Right cardiac atrium (tissue), 5 donors: ENCODE data around the gene DAPK1. TPM values are rescaled to one million over a fixed set of nuclear protein-coding genes. Genes with fewer than 3 reads are reported as not detected.

Source experiments
- ATAC-seq, 2 donors: fragments of 200-7000 bp; cut with Tn5 transposase; one replicate each; pipeline versions ENCODE4 v1.8.0 to v1.9.1; 2020; ENCODE audit warnings: moderate library complexity in 2 of 2, mild to moderate bottlenecking in 1 of 2
- DNase-seq, 3 donors: peaks; one replicate each; pipeline ENCODE4 v3.0.0-alpha.2; 2020
- H3K27ac ChIP-seq: one replicate; pipeline ENCODE4 v1.5.1; 2013; ENCODE audit warnings: mild to moderate bottlenecking, low read length, control low read depth, moderate library complexity
- H3K27me3 ChIP-seq: one replicate; pipeline ENCODE4 v1.6.1; 2013; ENCODE audit not compliant: control insufficient read depth, insufficient read depth
- H3K4me1 ChIP-seq: one replicate; pipeline ENCODE4 v1.6.1; 2013; ENCODE audit warnings: low read length; ENCODE audit not compliant: control insufficient read depth, insufficient read depth
- H3K4me3 ChIP-seq: one replicate; pipeline ENCODE4 v1.5.1; 2013; ENCODE audit warnings: low read length, control low read depth
- H3K9me3 ChIP-seq: one replicate; pipeline ENCODE4 v1.6.1; 2013; ENCODE audit warnings: low read length; ENCODE audit not compliant: control insufficient read depth
- WGBS: extraction: QIAGEN DNeasy Blood & Tissue Kit; methylation state at CpG from one replicate; pipeline ENCODE4 v1.1.7; 2013; 5-methylcytosine and 5-hydroxymethylcytosine counted together
- intact Hi-C, 4 donors: fragments of 100-400 bp; cut with DNase I; formaldehyde crosslinking; loops; one replicate each; pipeline versions ENCODE4 v1.11.0 to v1.14.0; 2022 to 2023
- polyA plus RNA-seq: library from polyadenylated mRNA; stranded (reverse); fragments of 200-250 nt; gene quantifications from one replicate; pipeline ENCODE4 v1.2.3, GENCODE V29; 2013
- total RNA-seq, 4 donors: library from RNA; stranded (reverse); fragmentation: NEBNext Ultra II Directional; extraction: Animal tissue kit (Norgen Biotek cat#: 25700); gene quantifications; one replicate each; pipeline ENCODE4 v1.2.1, GENCODE V29; 2021
- donor health status: healthy with polysubstance abuse.
- donor health status: DM: no; HTN: yes; CAD: no.
- donor health status: DM: no; HTN: no; CAD: no.
- donor health status: DM: no; HTN: yes; CAD: no; lungs with severe emphysema.
- donor health status: DM: yes; HTN: yes; CAD: no.

Gene DAPK1
- total and polyA plus RNA-seq, 5 donors, result 5.2 to 20.1 (median 18.5) TPM

- no peak for ATAC-seq
- Histone ChIP-seq H3K27ac (no peak overlapping the region), H3K27me3 (no peaks in the 10 kb centered on the region), H3K9me3 (no peaks in the 10 kb centered on the region), H3K4me3 (no peak overlapping the region), H3K4me1 (no peaks in the 10 kb centered on the region)
- peak in 1 of 3 donors; percentile 16 for DNase-seq
- 80% methylated on average over 9 of the region's 9 CpGs for WGBS
- intact Hi-C loops, result no loop called here
Observed at GRCh38 chr9:87671925-87672324, 174.3 kb downstream of the DAPK1 start.

- WGBS, result 94% methylated on average over 8 of the region's 8 CpGs
- DNase-seq, result no peak
- ATAC-seq, result no peak
- Histone ChIP-seq H3K27me3 (no peaks in the 10 kb centered on the region), H3K9me3 (no peaks in the 10 kb centered on the region), H3K27ac (no peak overlapping the region), H3K4me3 (no peak overlapping the region), H3K4me1 (no peaks in the 10 kb centered on the region)
- intact Hi-C loops, result no loop called here
Observed at GRCh38 chr9:87672586-87672985, 174.9 kb downstream of the DAPK1 start.

DNA sequence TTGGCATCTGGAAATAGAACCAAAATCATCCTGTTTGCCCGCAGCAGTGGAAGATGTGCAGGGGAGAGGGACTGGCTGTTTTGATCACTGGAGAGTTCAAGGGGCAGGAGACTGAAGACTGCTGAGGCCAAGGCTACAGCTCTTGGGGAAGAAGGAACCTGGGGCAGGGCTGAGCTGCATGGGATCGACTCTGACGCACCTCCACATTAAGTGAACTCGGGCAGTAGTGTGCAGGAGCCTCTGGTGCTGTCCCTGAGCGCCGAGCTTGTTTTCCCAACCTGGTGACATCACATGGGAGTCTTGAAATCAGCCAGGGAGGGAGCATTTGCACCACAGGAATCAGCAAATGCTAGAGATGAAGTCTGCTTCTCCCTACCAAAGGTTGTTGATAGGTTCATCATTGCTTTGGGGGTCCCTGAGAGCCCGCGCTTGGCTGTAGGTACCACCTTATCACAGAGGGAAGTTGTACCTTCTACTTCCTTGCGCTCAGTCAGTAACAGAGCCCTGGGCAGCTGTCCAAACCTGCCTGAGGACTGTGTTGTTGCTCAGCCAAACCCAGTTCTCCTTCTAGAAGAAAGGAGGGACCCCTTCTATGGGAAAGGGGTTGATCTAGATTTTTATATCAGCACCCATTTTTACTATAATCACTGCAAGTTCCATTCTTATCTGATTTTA is 175.9 kb downstream of the DAPK1 start:
- no peak overlapping the region for H3K27ac ChIP-seq
- ATAC-seq, result peak in 1 of 2 donors; percentile 32
- H3K4me1 ChIP-seq, result no peaks in the 10 kb centered on the region
- intact Hi-C loops, result no loop called here
- peak in 1 of 3 donors; percentile 73 for DNase-seq
- 85% methylated on average over 9 of the region's 9 CpGs for WGBS
- H3K27me3 ChIP-seq, result no peaks in the 10 kb centered on the region
- H3K4me3 ChIP-seq, result no peak overlapping the region
- H3K9me3 ChIP-seq, result no peaks in the 10 kb centered on the region

GRCh38 chr9:87674565-87675299 is 177.1 kb downstream of the DAPK1 start:
- ATAC-seq (no peak), DNase-seq (no peak)
- Histone ChIP-seq H3K9me3 (no peaks in the 10 kb centered on the region), H3K4me1 (no peaks in the 10 kb centered on the region), H3K4me3 (no peak overlapping the region), H3K27me3 (no peaks in the 10 kb centered on the region), H3K27ac (no peak overlapping the region)
- intact Hi-C loops, result loop anchor here in 1 of 4 donors (5.0 kb wide), 1 partner anchor 138 kb away; no protein-coding TSS in a partner anchor
- WGBS, result 78% methylated on average over 6 of the region's 6 CpGs

DNA sequence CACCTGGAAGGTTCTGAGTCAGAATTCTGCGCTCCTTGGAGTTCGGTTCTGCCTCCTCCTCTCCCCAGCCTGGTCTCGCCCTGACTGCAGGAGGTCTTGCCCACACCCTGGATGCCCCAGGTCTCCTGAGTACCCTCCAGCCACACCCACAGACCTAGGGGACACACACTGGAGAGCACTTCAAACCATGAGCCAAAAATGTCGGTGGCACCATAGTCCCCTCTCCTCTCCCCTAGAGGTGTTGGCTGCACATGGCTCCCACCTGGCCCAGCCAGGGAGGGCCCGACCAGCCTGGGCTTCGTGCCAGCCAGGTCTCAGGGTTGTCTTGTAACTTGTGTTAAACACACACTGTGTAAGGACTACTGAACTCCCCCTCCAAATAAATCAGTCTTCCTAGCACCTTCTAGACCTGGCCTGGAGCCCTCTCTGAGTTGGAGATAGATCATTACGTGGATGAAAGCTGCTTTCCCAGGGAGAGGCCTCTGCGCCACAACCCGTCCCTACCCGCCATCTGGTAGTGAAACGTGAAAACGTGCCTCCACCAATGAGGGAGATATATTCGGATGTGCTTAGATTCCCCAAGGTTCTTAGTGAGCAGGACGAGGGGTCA is 178.3 kb downstream of the DAPK1 start:
- Histone ChIP-seq H3K9me3 (no peaks in the 10 kb centered on the region), H3K27ac (no peak overlapping the region), H3K27me3 (no peaks in the 10 kb centered on the region), H3K4me1 (no peaks in the 10 kb centered on the region), H3K4me3 (no peak overlapping the region)
- intact Hi-C loops, result loop anchor here in 1 of 4 donors (5.0 kb wide), 1 partner anchor 136 kb away; no protein-coding TSS in a partner anchor
- ATAC-seq (no peak), DNase-seq (peak in 1 of 3 donors; percentile 55)
- 80% methylated on average over 14 of the region's 14 CpGs for WGBS

DNA sequence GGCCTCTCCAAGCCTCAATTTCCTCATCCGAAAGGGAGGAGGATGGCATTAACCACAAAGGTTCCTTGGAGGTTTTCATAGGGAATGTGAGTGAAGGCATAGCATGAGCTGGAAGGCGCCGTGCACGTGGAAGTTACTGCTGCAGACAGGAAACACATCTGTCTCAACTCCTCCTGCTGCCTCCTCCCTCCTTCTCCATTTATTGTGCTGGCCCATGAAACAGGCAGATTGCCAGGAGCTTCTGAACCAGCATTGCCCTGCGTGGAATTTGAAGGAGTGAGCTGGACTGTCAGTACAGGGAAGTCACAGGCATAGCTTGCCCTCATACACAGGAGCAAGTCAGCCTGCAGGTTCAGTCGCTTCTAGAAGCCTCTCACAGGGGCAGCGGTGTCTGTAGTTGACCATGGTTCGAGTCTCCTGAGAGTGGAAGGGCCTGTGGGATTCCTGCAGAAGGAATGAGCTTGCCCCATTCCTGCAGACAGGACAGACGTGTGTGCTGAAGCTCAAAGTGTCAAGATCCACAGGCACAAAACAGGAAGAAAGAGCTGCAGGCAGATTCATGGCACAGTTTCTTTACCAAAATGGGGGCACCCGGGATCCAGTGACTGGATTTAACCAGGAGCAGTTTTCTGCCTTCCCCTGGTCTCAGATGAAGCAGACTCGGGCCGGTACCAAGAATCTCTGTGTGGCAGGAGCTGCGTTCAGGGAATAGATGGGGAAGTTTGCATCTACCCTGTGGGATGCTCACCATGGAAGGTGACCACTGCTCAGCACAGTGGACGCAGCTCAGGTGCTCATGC is 179.5 kb downstream of the DAPK1 start:
- DNase-seq, result peak; percentile 50 to 77 (median 72)
- no peak overlapping the region for H3K27ac ChIP-seq
- peak; percentile 34 to 62 for ATAC-seq

DNA sequence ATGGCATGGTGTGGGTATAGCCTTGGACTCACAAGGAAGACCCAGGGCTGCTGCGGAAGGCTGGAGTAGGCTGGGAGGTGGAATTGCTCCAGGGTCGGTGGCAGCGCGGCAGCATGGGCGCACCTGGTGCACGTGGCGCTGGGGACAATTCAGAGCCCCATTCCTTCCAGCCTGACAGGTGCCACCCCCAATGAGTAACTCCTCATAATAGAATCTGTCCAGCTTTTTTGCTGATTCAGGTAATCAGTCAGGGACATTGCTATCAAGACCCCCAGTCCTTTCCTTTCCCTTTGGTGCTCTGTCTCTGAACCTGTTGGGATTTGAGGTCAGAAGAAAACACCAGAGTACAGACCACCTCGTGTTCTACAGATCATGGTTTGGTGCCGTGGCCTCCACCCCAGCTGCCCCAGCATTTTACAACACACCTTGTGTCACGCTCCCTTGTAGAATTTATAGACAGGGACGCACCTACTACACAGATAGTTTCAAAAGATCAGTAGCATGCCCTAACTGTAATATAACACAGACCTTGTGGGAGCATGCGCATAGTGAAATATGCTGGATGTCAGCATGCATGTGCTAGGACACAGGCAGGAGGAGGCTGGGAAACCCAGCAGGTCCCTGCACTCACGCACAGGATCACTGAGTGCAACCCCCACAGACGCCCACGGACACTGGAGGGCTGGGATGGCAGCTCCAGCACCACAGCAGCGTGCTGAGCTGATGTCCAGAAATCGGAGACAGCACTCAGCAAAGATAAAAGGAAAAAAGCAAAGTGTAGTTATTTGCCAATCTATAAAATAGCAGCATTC is 180.3 kb downstream of the DAPK1 start:
- WGBS, result 91% methylated on average over 17 of the region's 17 CpGs
- intact Hi-C loops, result loop anchor here in 1 of 4 donors (5.0 kb wide), 1 partner anchor 134 kb away; no protein-coding TSS in a partner anchor

More for the DNA sequence above, 179.5 kb downstream of the DAPK1 start:
- H3K4me1 ChIP-seq, result no peaks in the 10 kb centered on the region
- no peak overlapping the region for H3K4me3 ChIP-seq
- 70% methylated on average over 14 of the region's 14 CpGs for WGBS
- intact Hi-C loops, result loop anchor here in 1 of 4 donors (5.0 kb wide), 1 partner anchor 135 kb away; no protein-coding TSS in a partner anchor
- no peaks in the 10 kb centered on the region for H3K9me3 ChIP-seq
- H3K27me3 ChIP-seq, result no peaks in the 10 kb centered on the region

GRCh38 chr9:87678650-87679355 is 181.1 kb downstream of the DAPK1 start:
- H3K27ac ChIP-seq, result no peak overlapping the region
- WGBS, result 75% methylated on average over 9 of the region's 9 CpGs
- H3K4me1 ChIP-seq, result no peaks in the 10 kb centered on the region
- H3K4me3 ChIP-seq, result no peak overlapping the region
- ATAC-seq (peak in 1 of 2 donors; percentile 52), DNase-seq (peak in 2 of 3 donors; percentile 49 to 75)
- intact Hi-C loops, result loop anchor here in 1 of 4 donors (5.0 kb wide), 1 partner anchor 133 kb away; no protein-coding TSS in a partner anchor
- no peaks in the 10 kb centered on the region for H3K27me3 ChIP-seq
- H3K9me3 ChIP-seq, result no peaks in the 10 kb centered on the region

More for the DNA sequence above, 180.3 kb downstream of the DAPK1 start:
- no peak overlapping the region for H3K27ac ChIP-seq
- no peaks in the 10 kb centered on the region for H3K4me1 ChIP-seq
- ATAC-seq (no peak), DNase-seq (peak in 1 of 3 donors; percentile 33)
- H3K27me3 ChIP-seq, result no peaks in the 10 kb centered on the region
- no peaks in the 10 kb centered on the region for H3K9me3 ChIP-seq
- H3K4me3 ChIP-seq, result no peak overlapping the region

DNA sequence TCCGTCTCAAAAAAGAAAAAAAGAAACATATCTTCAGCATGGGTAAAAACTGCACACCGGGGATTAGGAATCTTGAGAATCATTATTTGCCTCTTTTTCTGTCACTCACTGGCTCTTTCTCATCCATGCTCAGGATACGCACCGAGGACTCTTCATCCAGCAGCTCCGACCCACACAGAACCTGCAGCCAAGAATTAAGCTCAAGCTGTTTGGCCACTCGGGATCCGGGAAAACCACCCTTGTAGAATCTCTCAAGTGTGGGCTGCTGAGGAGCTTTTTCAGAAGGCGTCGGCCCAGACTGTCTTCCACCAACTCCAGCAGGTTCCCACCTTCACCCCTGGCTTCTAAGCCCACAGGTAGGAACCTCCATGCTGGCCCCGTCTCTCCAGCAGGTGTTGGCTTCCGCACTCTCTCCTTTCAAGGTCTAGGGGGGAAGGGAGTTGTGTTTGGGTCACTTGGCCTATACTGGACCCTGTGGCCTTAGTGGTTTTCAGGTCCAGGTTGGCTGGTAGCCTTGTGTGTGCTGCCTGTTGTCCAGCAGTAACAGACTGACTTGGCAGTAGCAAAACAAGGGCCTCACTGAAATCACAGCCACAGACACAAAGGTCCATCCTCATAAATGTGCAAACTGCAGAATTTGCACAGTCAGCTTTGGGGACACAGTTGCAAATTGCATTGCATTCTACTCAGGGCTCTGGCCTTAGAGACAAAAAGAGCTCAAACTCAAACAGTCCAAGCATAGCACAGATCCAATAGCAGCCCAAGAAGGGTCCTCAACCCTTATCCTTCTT is 183.8 kb downstream of the DAPK1 start:
- no peaks in the 10 kb centered on the region for H3K27me3 ChIP-seq
- H3K4me1 ChIP-seq, result no peaks in the 10 kb centered on the region
- no peaks in the 10 kb centered on the region for H3K9me3 ChIP-seq
- 91% methylated on average over 11 of the region's 11 CpGs for WGBS
- intact Hi-C loops, result loop anchor here in 3 of 4 donors (5.0 to 10.0 kb wide), 3 partner anchors 131 to 363 kb away; no protein-coding TSS in a partner anchor
- ATAC-seq, result no peak
- no peak overlapping the region for H3K27ac ChIP-seq
- DNase-seq, result no peak
- H3K4me3 ChIP-seq, result no peak overlapping the region
